ENCODE measurements around the gene TLCD2. TPM values are rescaled to one million over a fixed set of nuclear protein-coding genes. Genes with fewer than 3 reads are reported as not detected.
A peak's percentile ranks its signal among the peaks of the same experiment; 100 is the strongest.
"Not testable (repeated sequence)": the region's sequence is repeated elsewhere in the genome, so short reads cannot be mapped to it uniquely, and the experiment has no call there.

The TLCD2 gene
- total RNA-seq, 2 experiments from 2014 or later = 0.20 to 0.30 TPM

DNA sequence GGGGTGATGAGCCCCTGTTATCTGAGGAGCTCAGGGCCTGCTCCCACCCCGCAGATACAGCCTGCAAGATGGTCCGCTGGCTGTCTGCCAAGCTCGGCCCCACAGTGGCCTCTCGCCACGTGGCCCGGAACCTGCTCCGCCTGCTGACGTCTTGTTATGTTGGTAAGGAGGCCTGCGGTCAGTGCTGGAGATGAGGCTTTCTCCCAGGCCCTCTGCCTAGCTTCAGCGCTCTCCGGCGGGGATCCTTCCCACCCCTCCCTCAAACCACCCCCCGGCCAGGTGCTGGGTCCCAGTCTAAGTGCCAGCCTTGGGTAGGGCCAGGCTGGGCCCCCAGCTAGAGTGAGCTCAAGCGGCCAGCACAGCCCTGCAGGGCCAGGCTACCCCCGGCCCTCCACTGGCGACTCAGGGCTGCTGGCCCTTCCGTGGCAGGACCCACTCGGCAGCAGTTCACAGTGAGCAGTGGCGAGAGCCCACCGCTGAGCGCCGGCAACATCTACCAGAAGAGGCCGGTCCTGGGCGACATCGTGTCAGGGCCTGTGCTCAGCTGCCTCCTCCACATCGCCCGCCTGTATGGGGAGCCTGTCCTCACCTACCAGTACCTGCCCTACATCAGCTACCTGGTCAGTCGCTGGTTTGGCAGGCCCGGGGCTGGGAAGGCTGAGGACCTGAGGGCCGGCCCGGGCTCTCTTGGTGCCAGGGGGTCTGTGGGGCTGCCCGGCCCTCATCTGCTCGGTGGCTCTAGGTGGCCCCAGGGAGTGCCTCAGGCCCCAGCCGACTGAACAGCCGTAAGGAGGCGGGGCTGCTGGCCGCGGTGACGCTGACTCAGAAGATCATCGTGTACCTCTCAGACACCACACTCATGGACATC lies 20.4 kb upstream of the TLCD2 start:
- H3K4me3 Mint-ChIP-seq = no peak overlapping the region
- DNase-seq = no peak
- no peaks in the 10 kb centered on the region for H3K9me3 Mint-ChIP-seq
- no peak overlapping the region for H3K27ac Mint-ChIP-seq
- peaks cover 11% of the 10 kb centered on the region for H3K36me3 Mint-ChIP-seq
- peaks cover 13% of the 10 kb centered on the region for H3K4me1 Mint-ChIP-seq
- POLR2A ChIA-PET = no interaction called here
- peak; percentile 7 for ATAC-seq (ENCODE audit: low read depth)
- no peaks in the 10 kb centered on the region for H3K27me3 Mint-ChIP-seq

- POLR2A ChIA-PET = interaction anchor here (0.7 kb wide), 1 partner anchor 1023 kb away, joined by 3 read pairs; no protein-coding TSS in a partner anchor
- Mint-ChIP-seq H3K27me3 (no peaks in the 10 kb centered on the region), H3K9me3 (no peaks in the 10 kb centered on the region), H3K27ac (peak overlapping the region; percentile 42), H3K36me3 (peaks cover 11% of the 10 kb centered on the region), H3K4me1 (peaks cover 15% of the 10 kb centered on the region), H3K4me3 (no peak overlapping the region)
- no peak for DNase-seq
- no peak for ATAC-seq (ENCODE audit: low read depth)
Observed at GRCh38 chr17:1729966-1730325, 19.8 kb upstream of the TLCD2 start.

DNA sequence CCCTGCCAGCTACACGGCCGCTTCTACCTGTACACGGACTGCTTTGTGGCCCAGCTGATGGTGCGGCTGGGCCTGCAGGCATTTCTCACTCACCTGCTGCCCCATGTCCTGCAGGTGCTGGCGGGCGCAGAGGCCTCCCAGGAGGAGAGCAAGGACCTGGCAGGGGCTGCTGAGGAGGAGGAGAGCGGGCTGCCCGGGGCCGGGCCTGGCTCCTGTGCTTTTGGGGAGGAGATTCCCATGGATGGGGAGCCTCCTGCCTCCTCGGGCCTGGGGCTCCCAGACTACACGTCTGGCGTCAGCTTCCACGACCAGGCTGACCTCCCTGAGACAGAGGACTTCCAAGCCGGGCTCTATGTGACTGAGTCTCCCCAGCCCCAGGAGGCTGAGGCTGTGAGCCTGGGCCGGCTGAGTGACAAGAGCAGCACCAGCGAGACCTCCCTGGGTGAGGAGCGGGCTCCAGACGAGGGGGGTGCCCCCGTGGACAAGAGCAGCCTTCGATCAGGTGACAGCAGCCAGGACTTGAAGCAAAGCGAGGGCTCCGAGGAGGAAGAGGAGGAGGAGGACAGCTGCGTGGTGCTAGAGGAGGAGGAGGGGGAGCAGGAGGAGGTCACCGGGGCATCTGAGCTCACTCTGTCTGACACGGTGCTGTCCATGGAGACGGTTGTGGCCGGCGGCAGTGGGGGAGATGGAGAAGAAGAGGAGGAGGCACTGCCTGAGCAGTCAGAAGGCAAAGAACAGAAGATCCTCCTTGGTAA lies 17.9 kb upstream of the TLCD2 start:
- H3K4me3 Mint-ChIP-seq = no peak overlapping the region
- POLR2A ChIA-PET = interaction anchor here (0.9 to 1.5 kb wide), 4 partner anchors 59 to 144 kb away, joined by 3 to 4 read pairs (median 3); partner anchors contain the start of genes RPA1 and SMYD4
- ATAC-seq (ENCODE audit: low read depth) = no peak
- H3K36me3 Mint-ChIP-seq = peaks cover 11% of the 10 kb centered on the region
- H3K9me3 Mint-ChIP-seq = no peaks in the 10 kb centered on the region
- no peaks in the 10 kb centered on the region for H3K27me3 Mint-ChIP-seq
- DNase-seq = no peak
- H3K4me1 Mint-ChIP-seq = peaks cover 18% of the 10 kb centered on the region
- no peak overlapping the region for H3K27ac Mint-ChIP-seq

DNA sequence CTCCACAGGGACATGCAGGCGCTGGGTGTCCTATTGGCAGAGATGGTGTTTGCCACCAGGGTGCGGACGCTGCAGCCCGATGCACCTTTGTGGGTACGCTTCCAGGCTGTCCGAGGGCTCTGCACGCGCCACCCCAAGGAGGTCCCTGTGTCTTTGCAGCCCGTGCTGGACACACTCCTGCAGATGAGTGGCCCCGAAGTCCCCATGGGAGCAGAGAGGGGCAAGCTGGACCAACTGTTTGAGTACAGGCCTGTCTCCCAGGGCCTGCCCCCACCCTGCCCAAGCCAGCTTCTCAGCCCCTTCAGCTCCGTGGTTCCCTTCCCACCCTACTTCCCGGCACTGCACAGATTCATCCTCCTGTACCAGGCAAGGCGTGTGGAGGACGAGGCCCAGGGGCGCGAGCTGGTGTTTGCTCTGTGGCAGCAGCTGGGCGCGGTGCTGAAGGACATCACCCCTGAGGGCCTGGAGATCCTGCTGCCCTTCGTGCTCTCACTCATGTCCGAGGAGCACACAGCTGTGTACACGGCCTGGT lies 17.1 kb upstream of the TLCD2 start:
- H3K36me3 Mint-ChIP-seq = peaks cover 11% of the 10 kb centered on the region
- H3K4me1 Mint-ChIP-seq = peaks cover 25% of the 10 kb centered on the region
- POLR2A ChIA-PET = interaction anchor here (0.7 to 1.5 kb wide), 5 partner anchors 10 to 144 kb away, joined by 3 to 4 read pairs (median 3); partner anchors contain the start of genes RPA1 and SMYD4
- DNase-seq = no peak
- H3K27ac Mint-ChIP-seq = no peak overlapping the region
- no peak overlapping the region for H3K4me3 Mint-ChIP-seq
- no peak for ATAC-seq (ENCODE audit: low read depth)
- H3K27me3 Mint-ChIP-seq = no peaks in the 10 kb centered on the region
- H3K9me3 Mint-ChIP-seq = no peaks in the 10 kb centered on the region

GRCh38 chr17:1726626-1727257 lies 16.6 kb upstream of the TLCD2 start:
- peaks cover 11% of the 10 kb centered on the region for H3K36me3 Mint-ChIP-seq
- no peaks in the 10 kb centered on the region for H3K9me3 Mint-ChIP-seq
- H3K27me3 Mint-ChIP-seq = no peaks in the 10 kb centered on the region
- no peak overlapping the region for H3K27ac Mint-ChIP-seq
- peaks cover 25% of the 10 kb centered on the region for H3K4me1 Mint-ChIP-seq
- no peak overlapping the region for H3K4me3 Mint-ChIP-seq
- POLR2A ChIA-PET = interaction anchor here (0.7 to 1.5 kb wide), 5 partner anchors 9 to 145 kb away, joined by 3 to 4 read pairs (median 3); partner anchors contain the start of genes RPA1 and SMYD4
- DNase-seq (no peak), ATAC-seq (ENCODE audit: low read depth) (no peak)

- no peaks in the 10 kb centered on the region for H3K27me3 Mint-ChIP-seq
- H3K9me3 Mint-ChIP-seq = no peaks in the 10 kb centered on the region
- POLR2A ChIA-PET = interaction anchor here (1.0 to 1.5 kb wide), 3 partner anchors 9 to 38 kb away, joined by 3 to 9 read pairs (median 6); no protein-coding TSS in a partner anchor
- peak overlapping the region; percentile 58 for H3K27ac Mint-ChIP-seq
- peaks cover 27% of the 10 kb centered on the region for H3K4me1 Mint-ChIP-seq
- ATAC-seq (ENCODE audit: low read depth) (no peak), DNase-seq (no peak)
- H3K4me3 Mint-ChIP-seq = peak overlapping the region; percentile 77
- peaks cover 11% of the 10 kb centered on the region for H3K36me3 Mint-ChIP-seq
Observed at GRCh38 chr17:1725642-1726511, 15.7 kb upstream of the TLCD2 start.

- H3K4me1 Mint-ChIP-seq = peaks cover 30% of the 10 kb centered on the region
- peaks cover 11% of the 10 kb centered on the region for H3K36me3 Mint-ChIP-seq
- H3K4me3 Mint-ChIP-seq = peak overlapping the region; percentile 77
- POLR2A ChIA-PET = interaction anchor here (1.0 to 1.5 kb wide), 6 partner anchors 9 to 145 kb away, joined by 3 to 9 read pairs (median 4); no protein-coding TSS in a partner anchor
- H3K27me3 Mint-ChIP-seq = no peaks in the 10 kb centered on the region
- no peak for DNase-seq
- ATAC-seq (ENCODE audit: low read depth) = peak; percentile 62
- H3K9me3 Mint-ChIP-seq = no peaks in the 10 kb centered on the region
- H3K27ac Mint-ChIP-seq = peak overlapping the region; percentile 58
Observed at GRCh38 chr17:1724869-1725641, 14.9 kb upstream of the TLCD2 start.

DNA sequence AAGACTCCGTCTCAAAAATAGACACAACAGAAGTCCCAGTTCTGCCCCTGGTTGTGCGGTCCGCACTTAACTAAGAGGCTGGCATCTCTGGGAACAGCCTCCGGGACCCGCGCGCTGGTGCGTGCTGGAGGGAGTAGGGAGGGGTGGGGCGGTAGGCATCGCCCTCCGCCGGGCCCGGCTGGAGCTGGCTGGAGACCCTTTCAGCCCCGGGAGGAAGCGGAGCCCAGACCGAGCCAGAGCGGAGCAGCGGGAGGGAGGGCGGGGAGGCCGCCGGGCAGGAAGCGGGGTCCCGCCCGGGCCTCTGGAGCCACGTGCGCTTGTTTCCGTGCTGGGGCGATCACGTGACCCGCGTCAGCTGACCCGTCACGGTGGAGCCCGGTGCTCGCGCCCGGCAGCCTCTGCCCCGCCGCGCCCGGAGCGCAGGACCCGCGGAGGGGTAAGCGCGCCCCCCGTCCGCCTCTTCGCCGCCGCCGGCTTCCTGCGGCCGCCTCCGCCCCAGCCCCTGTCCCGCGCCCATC lies 14.2 kb upstream of the TLCD2 start, which contains the start of gene WDR81:
WDR81 (plus strand) TSS at position 354 of the 518 bp plus-strand sequence. CDS start 256 bp downstream, outside the sequence.
- Mint-ChIP-seq H3K4me3 (peak within 1 kb of the TSS; percentile 77), H3K27me3 (peaks cover 1% of the 10 kb centered on the region), H3K4me1 (peaks cover 29% of the 10 kb centered on the region), H3K9me3 (no peaks in the 10 kb centered on the region), H3K27ac (peak within 1 kb of the TSS; percentile 82), H3K36me3 (peaks cover 8% of the 10 kb centered on the region)
- peak; percentile 80 for ATAC-seq (ENCODE audit: low read depth)
- peak; percentile 92 for DNase-seq
- POLR2A ChIA-PET = interaction anchor here (1.0 to 1.5 kb wide), 6 partner anchors 8 to 146 kb away, joined by 3 to 9 read pairs (median 4); no protein-coding TSS in a partner anchor

- DNase-seq; H3K9me3 Mint-ChIP-seq; H3K36me3 Mint-ChIP-seq; H3K27me3 Mint-ChIP-seq; H3K4me3 Mint-ChIP-seq; ATAC-seq (ENCODE audit: low read depth): not testable (repeated sequence)
- POLR2A ChIA-PET = interaction anchor here (0.7 to 2.8 kb wide), 5 partner anchors 42 to 707 kb away, joined by 3 to 16 read pairs (median 5); partner anchors contain the start of genes RPA1 and SMYD4
- peaks cover 30% of the 10 kb centered on the region for H3K4me1 Mint-ChIP-seq
- H3K27ac Mint-ChIP-seq = peak overlapping the region; percentile 91
Observed at GRCh38 chr17:1722022-1722421, 11.8 kb upstream of the TLCD2 start.

- no peak overlapping the region for H3K4me3 Mint-ChIP-seq
- ATAC-seq (ENCODE audit: low read depth) (no peak), DNase-seq (peak; percentile 73)
- H3K9me3 Mint-ChIP-seq = no peaks in the 10 kb centered on the region
- peaks cover 31% of the 10 kb centered on the region for H3K4me1 Mint-ChIP-seq
- H3K36me3 Mint-ChIP-seq = peaks cover 2% of the 10 kb centered on the region
- peaks cover 1% of the 10 kb centered on the region for H3K27me3 Mint-ChIP-seq
- POLR2A ChIA-PET = interaction anchor here (0.9 to 2.8 kb wide), 4 partner anchors 18 to 109 kb away, joined by 3 to 16 read pairs (median 8); partner anchors contain the start of genes RPA1 and SMYD4
- H3K27ac Mint-ChIP-seq = no peak overlapping the region
Observed at GRCh38 chr17:1720856-1721386, 10.7 kb upstream of the TLCD2 start.

Measured in activated naive CD8-positive, alpha-beta T cell treated with anti-CD3 and anti-CD28 coated beads, Interleukin-2, amount 10 ng/mL, durations not matched to agents 7 days and 5 days (primary cell).